ENCODE data around the gene FAM227B.

The FAM227B gene

DNA sequence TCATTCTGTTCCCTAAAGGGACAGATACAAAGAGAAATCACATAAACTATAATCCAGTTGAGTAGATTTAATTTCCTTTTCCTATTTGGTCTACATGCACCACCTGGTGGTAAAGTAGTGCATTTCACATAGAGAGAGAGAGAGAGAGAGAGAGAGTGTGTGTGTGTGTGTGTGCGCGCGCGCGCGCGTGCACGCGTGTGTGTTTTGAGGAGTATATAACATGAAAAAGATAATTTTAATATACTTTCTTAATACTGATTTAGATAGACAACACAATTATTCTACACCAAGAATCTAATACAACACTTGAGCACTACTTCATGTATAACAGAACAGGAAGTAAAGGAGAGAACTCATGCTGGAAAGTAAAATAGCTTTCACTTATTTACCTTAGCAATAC, 198.6 kb downstream of the FAM227B start:
- no peak overlapping the region for H3K4me3 ChIP-seq (ENCODE audit: severe bottlenecking)
- peak; percentile 67 for ATAC-seq (ENCODE audit: low read depth)

GRCh38 chr15:49418811-49419210, 201.8 kb downstream of the FAM227B start:
- DNase-seq (ENCODE audit: low spot score) (no peak), ATAC-seq (ENCODE audit: low read depth) (no peak)
- Histone ChIP-seq H3K27me3 (ENCODE audit: insufficient read depth, poor library complexity, severe bottlenecking) (no peaks in the 10 kb centered on the region), H3K36me3 (ENCODE audit: low read depth) (no peaks in the 10 kb centered on the region), H3K4me3 (ENCODE audit: severe bottlenecking) (no peak overlapping the region), H3K9me3 (ENCODE audit: severe bottlenecking) (no peaks in the 10 kb centered on the region), H3K27ac (ENCODE audit: poor library complexity, severe bottlenecking) (no peak overlapping the region), H3K4me1 (ENCODE audit: insufficient read depth, poor library complexity, severe bottlenecking) (peaks cover 15% of the 10 kb centered on the region)
- TF ChIP-seq, protein P1, sequence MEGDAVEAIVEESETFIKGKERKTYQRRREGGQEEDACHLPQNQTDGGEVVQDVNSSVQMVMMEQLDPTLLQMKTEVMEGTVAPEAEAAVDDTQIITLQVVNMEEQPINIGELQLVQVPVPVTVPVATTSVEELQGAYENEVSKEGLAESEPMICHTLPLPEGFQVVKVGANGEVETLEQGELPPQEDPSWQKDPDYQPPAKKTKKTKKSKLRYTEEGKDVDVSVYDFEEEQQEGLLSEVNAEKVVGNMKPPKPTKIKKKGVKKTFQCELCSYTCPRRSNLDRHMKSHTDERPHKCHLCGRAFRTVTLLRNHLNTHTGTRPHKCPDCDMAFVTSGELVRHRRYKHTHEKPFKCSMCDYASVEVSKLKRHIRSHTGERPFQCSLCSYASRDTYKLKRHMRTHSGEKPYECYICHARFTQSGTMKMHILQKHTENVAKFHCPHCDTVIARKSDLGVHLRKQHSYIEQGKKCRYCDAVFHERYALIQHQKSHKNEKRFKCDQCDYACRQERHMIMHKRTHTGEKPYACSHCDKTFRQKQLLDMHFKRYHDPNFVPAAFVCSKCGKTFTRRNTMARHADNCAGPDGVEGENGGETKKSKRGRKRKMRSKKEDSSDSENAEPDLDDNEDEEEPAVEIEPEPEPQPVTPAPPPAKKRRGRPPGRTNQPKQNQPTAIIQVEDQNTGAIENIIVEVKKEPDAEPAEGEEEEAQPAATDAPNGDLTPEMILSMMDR (IDR thresholded peaks at IDR 0.05; ENCODE audit: poor library complexity, severe bottlenecking): no peak

More for the DNA sequence above, 198.6 kb downstream of the FAM227B start:
- H3K27me3 ChIP-seq (ENCODE audit: insufficient read depth, poor library complexity, severe bottlenecking): no peaks in the 10 kb centered on the region
- H3K27ac ChIP-seq (ENCODE audit: poor library complexity, severe bottlenecking): no peak overlapping the region
- TF ChIP-seq, protein P1 (IDR thresholded peaks at IDR 0.05; ENCODE audit: poor library complexity, severe bottlenecking): peak; percentile 99
- no peak for DNase-seq (ENCODE audit: low spot score)
- H3K9me3 ChIP-seq (ENCODE audit: severe bottlenecking): no peaks in the 10 kb centered on the region
- H3K36me3 ChIP-seq (ENCODE audit: low read depth): no peaks in the 10 kb centered on the region
- H3K4me1 ChIP-seq (ENCODE audit: insufficient read depth, poor library complexity, severe bottlenecking): no peaks in the 10 kb centered on the region

DNA sequence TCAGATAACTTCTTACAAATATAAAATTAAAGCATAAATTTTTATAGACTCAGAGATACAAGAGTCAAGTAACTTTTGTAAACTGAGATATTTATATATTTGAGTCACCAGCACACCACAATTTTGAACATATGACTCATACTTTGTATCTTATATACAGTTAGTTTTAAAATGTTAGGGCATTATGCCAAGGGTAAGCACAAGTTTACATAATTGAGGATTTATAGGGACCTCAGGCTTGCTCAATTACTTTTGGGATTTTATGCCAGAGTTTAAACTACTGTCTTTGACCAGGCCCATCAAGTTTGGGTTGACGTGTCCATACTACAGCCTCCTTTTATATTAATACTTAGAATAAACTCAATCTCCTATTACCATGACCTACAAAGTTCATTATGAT, 205.0 kb downstream of the FAM227B start:
- no peaks in the 10 kb centered on the region for H3K36me3 ChIP-seq (ENCODE audit: low read depth)
- H3K9me3 ChIP-seq (ENCODE audit: severe bottlenecking): no peaks in the 10 kb centered on the region
- no peak overlapping the region for H3K27ac ChIP-seq (ENCODE audit: poor library complexity, severe bottlenecking)
- no peak overlapping the region for H3K4me3 ChIP-seq (ENCODE audit: severe bottlenecking)
- H3K4me1 ChIP-seq (ENCODE audit: insufficient read depth, poor library complexity, severe bottlenecking): peaks cover 15% of the 10 kb centered on the region
- no peaks in the 10 kb centered on the region for H3K27me3 ChIP-seq (ENCODE audit: insufficient read depth, poor library complexity, severe bottlenecking)
- peak; percentile 96 for ATAC-seq (ENCODE audit: low read depth)
- no peak for DNase-seq (ENCODE audit: low spot score)
- TF ChIP-seq, protein P1 (IDR thresholded peaks at IDR 0.05; ENCODE audit: poor library complexity, severe bottlenecking): no peak

GRCh38 chr15:49415149-49415548, 205.5 kb downstream of the FAM227B start:
- H3K27ac ChIP-seq (ENCODE audit: poor library complexity, severe bottlenecking): no peak overlapping the region
- TF ChIP-seq, protein P1 (IDR thresholded peaks at IDR 0.05; ENCODE audit: poor library complexity, severe bottlenecking): no peak
- DNase-seq (ENCODE audit: low spot score): no peak

DNA sequence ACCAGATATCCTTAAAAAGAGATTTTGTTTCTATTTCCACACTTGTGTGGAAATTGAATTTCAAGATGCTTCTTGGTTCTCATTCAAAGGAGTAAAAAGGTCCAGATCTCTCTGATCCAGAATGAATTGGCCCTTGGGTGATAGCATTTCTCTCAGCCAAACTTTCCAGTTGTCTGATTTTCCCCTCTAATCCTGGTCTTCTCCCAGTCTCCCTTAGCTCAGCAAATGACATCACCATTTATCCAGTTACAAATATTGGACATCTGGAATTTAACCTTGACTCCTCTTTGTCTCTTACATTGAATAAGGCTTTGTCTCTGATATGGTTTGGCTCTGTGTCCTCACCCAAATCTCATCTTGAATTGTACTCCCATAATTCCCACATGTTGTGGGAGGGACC, 207.8 kb downstream of the FAM227B start:
- H3K4me1 ChIP-seq (ENCODE audit: insufficient read depth, poor library complexity, severe bottlenecking): peaks cover 15% of the 10 kb centered on the region
- no peak overlapping the region for H3K27ac ChIP-seq (ENCODE audit: poor library complexity, severe bottlenecking)
- H3K36me3 ChIP-seq (ENCODE audit: low read depth): no peaks in the 10 kb centered on the region
- H3K4me3 ChIP-seq (ENCODE audit: severe bottlenecking): no peak overlapping the region
- ATAC-seq (ENCODE audit: low read depth) (no peak), DNase-seq (ENCODE audit: low spot score) (no peak)
- no peaks in the 10 kb centered on the region for H3K9me3 ChIP-seq (ENCODE audit: severe bottlenecking)
- TF ChIP-seq, protein P1 (IDR thresholded peaks at IDR 0.05; ENCODE audit: poor library complexity, severe bottlenecking): no peak
- peaks cover 4% of the 10 kb centered on the region for H3K27me3 ChIP-seq (ENCODE audit: insufficient read depth, poor library complexity, severe bottlenecking)

More at GRCh38 chr15:49415149-49415548, 205.5 kb downstream of the FAM227B start:
- Histone ChIP-seq H3K4me3 (ENCODE audit: severe bottlenecking) (no peak overlapping the region), H3K9me3 (ENCODE audit: severe bottlenecking) (no peaks in the 10 kb centered on the region), H3K36me3 (ENCODE audit: low read depth) (no peaks in the 10 kb centered on the region), H3K4me1 (ENCODE audit: insufficient read depth, poor library complexity, severe bottlenecking) (peaks cover 15% of the 10 kb centered on the region), H3K27me3 (ENCODE audit: insufficient read depth, poor library complexity, severe bottlenecking) (no peaks in the 10 kb centered on the region)
- 0 out of 3 replicates have a peak, but pooled peaks have one; percentile 5 for ATAC-seq (ENCODE audit: low read depth)

All from RWPE2 (cell line).